Measurements from ENCODE around the gene UNK. TPM values are rescaled to one million over a fixed set of nuclear protein-coding genes. Genes with fewer than 3 reads are reported as not detected.

The UNK gene
- total and polyA plus RNA-seq, 2 of the 13 experiments (the other 11 are each of a cell fraction or from before 2014, with no cell fraction given): 31.6 to 33.0 TPM

DNA sequence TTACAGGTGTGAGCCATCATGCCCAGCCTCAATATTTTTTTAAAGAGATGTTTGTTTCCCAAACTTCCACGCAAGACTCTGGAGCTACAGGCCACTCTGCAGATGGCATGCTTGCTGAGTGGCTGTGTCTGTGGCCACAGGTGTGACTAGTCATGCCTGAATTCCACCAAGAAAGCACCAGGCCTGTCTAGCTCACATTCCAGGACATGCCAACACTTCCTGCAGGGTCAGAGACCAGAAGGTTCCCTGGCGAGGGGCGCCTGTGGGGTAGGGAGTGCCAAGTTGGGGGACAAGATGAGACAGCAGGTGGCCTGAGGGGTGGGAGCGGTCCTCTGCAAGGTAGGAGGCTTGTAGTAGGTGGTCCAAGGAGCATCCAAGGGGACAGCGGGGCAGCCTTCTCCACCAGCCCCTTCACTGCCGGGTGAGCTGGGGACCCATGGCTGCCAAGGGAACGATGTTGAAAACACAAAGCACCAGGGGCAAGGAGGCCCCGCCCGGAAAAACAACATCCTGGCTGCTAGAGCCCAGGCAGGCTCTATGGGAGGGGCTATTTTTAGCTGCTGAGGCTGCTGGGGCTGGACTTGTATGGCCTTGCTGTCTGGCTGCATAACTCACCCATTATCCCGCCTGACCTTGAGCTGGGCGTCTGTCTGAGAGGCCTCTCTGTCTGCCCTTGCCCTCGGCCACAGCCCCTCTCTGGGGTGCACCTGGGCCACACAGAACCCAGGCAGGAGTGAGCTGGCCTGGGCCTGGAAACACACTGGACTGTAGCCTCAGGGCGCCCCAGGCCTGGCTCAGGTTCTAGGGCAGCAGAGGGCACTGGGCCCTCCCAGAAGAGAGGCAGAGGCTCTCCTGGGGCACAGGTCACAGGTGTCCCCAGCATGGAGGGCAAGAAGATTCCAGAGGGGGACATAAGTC, 88.1 kb downstream of the UNK start (continued):
- TF ChIP-seq SP4 (CRISPR knock-in tag; IDR thresholded peaks at IDR 0.05): peak; percentile 39; the same call in 1 of the 2 replicates
- TF ChIP-seq, protein P1, sequence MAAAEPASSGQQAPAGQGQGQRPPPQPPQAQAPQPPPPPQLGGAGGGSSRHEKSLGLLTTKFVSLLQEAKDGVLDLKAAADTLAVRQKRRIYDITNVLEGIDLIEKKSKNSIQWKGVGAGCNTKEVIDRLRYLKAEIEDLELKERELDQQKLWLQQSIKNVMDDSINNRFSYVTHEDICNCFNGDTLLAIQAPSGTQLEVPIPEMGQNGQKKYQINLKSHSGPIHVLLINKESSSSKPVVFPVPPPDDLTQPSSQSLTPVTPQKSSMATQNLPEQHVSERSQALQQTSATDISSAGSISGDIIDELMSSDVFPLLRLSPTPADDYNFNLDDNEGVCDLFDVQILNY (CRISPR knock-in tag; conservative IDR thresholded peaks at IDR 0.05): no peak
- TF ChIP-seq, protein P2, sequence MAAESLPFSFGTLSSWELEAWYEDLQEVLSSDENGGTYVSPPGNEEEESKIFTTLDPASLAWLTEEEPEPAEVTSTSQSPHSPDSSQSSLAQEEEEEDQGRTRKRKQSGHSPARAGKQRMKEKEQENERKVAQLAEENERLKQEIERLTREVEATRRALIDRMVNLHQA (CRISPR knock-in tag; IDR thresholded peaks at IDR 0.05): 0 out of 2 replicates have a peak, but pooled peaks have one; percentile 36
- 0 out of 2 replicates have a peak, but pooled peaks have one; percentile 27 for TF ChIP-seq ZNF124 (CRISPR knock-in tag; IDR thresholded peaks at IDR 0.05)
- TF ChIP-seq, protein P3, sequence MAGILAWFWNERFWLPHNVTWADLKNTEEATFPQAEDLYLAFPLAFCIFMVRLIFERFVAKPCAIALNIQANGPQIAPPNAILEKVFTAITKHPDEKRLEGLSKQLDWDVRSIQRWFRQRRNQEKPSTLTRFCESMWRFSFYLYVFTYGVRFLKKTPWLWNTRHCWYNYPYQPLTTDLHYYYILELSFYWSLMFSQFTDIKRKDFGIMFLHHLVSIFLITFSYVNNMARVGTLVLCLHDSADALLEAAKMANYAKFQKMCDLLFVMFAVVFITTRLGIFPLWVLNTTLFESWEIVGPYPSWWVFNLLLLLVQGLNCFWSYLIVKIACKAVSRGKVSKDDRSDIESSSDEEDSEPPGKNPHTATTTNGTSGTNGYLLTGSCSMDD (CRISPR knock-in tag; IDR thresholded peaks at IDR 0.05): no peak
- no peak for TF ChIP-seq BHLHE40 (IDR thresholded peaks at IDR 0.05; ENCODE audit: low read length)
- TF ChIP-seq KLF6 (CRISPR knock-in tag; IDR thresholded peaks at IDR 0.05): peak; percentile 58; the same call in 1 of the 2 replicates
- TF ChIP-seq, protein P4, sequence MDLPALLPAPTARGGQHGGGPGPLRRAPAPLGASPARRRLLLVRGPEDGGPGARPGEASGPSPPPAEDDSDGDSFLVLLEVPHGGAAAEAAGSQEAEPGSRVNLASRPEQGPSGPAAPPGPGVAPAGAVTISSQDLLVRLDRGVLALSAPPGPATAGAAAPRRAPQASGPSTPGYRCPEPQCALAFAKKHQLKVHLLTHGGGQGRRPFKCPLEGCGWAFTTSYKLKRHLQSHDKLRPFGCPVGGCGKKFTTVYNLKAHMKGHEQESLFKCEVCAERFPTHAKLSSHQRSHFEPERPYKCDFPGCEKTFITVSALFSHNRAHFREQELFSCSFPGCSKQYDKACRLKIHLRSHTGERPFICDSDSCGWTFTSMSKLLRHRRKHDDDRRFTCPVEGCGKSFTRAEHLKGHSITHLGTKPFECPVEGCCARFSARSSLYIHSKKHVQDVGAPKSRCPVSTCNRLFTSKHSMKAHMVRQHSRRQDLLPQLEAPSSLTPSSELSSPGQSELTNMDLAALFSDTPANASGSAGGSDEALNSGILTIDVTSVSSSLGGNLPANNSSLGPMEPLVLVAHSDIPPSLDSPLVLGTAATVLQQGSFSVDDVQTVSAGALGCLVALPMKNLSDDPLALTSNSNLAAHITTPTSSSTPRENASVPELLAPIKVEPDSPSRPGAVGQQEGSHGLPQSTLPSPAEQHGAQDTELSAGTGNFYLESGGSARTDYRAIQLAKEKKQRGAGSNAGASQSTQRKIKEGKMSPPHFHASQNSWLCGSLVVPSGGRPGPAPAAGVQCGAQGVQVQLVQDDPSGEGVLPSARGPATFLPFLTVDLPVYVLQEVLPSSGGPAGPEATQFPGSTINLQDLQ (CRISPR knock-in tag; IDR thresholded peaks at IDR 0.05): peak; percentile 84; the same call in 1 of the 2 replicates
- TF ChIP-seq, protein P5, sequence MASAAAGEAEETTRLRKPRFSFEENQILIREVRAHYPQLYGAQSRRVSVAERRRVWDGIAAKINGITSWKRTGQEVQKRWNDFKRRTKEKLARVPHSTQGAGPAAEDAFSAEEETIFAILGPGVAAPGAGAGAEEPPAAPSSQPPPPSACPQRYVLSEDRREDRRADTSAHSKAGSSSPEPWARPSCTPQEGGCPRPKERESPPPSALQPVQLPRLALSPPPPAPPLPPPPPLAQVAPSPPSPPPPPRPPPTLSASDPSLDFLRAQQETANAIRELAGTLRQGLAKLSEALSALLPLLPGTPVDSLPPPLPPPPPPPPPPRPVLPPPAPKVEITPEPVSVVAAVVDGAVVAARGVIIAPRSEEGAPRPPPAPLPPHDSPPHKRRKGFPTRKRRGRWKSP (CRISPR knock-in tag; IDR thresholded peaks at IDR 0.05): peak; percentile 91
- peak; percentile 62 for TF ChIP-seq ZNF556 (CRISPR knock-in tag; IDR thresholded peaks at IDR 0.05; ENCODE audit: borderline replicate concordance)
- TF ChIP-seq, protein P6, sequence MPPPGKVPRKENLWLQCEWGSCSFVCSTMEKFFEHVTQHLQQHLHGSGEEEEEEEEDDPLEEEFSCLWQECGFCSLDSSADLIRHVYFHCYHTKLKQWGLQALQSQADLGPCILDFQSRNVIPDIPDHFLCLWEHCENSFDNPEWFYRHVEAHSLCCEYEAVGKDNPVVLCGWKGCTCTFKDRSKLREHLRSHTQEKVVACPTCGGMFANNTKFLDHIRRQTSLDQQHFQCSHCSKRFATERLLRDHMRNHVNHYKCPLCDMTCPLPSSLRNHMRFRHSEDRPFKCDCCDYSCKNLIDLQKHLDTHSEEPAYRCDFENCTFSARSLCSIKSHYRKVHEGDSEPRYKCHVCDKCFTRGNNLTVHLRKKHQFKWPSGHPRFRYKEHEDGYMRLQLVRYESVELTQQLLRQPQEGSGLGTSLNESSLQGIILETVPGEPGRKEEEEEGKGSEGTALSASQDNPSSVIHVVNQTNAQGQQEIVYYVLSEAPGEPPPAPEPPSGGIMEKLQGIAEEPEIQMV (CRISPR knock-in tag; IDR thresholded peaks at IDR 0.05; ENCODE audit: low read depth): no peak; the same call in 1 of the 2 replicates
- TF ChIP-seq ZSCAN30 (CRISPR knock-in tag; IDR thresholded peaks at IDR 0.05): no peak
- peak; percentile 93 for TF ChIP-seq MIXL1 (CRISPR knock-in tag; IDR thresholded peaks at IDR 0.05)
- no peak; the same call in 1 of the 2 replicates for TF ChIP-seq ZNF333 (CRISPR knock-in tag; IDR thresholded peaks at IDR 0.05; ENCODE audit: borderline replicate concordance)
- peak; percentile 89 for TF ChIP-seq ZNF331 (CRISPR knock-in tag; IDR thresholded peaks at IDR 0.05)
- TF ChIP-seq, protein P7, sequence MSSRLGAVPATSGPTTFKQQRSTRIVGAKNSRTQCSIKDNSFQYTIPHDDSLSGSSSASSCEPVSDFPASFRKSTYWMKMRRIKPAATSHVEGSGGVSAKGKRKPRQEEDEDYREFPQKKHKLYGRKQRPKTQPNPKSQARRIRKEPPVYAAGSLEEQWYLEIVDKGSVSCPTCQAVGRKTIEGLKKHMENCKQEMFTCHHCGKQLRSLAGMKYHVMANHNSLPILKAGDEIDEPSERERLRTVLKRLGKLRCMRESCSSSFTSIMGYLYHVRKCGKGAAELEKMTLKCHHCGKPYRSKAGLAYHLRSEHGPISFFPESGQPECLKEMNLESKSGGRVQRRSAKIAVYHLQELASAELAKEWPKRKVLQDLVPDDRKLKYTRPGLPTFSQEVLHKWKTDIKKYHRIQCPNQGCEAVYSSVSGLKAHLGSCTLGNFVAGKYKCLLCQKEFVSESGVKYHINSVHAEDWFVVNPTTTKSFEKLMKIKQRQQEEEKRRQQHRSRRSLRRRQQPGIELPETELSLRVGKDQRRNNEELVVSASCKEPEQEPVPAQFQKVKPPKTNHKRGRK (CRISPR knock-in tag; IDR thresholded peaks at IDR 0.05): peak; percentile 86; the same call in 1 of the 2 replicates
- peak; percentile 58 for TF ChIP-seq ZNF501 (CRISPR knock-in tag; IDR thresholded peaks at IDR 0.05)
- TF ChIP-seq KDM4B (CRISPR knock-in tag; IDR thresholded peaks at IDR 0.05): peak; percentile 95
- TF ChIP-seq JUND (CRISPR knock-in tag; IDR thresholded peaks at IDR 0.05): peak; percentile 78; the same call in 1 of the 2 replicates

Measured in HepG2 (cell line).